PC-3 (cell line): Measurements from ENCODE around the gene MME. TPM values are rescaled to one million over a fixed set of nuclear protein-coding genes. Genes with fewer than 3 reads are reported as not detected.

Experiments used
- ATAC-seq: fragments of 200-7000 bp; cut with Tn5 transposase; 2 replicates; pipeline ENCODE4 v1.9.1; 2020; ENCODE audit warnings: mild to moderate bottlenecking, moderate library complexity
- BruUV-seq: library from RNA; stranded (reverse); fragments of 400-500 nt; replicated peaks from 2 replicates; lab custom pipeline; 2021; lab: Mats Ljungman, UMichigan
- CTCF ChIA-PET: fragments of 300-600 bp; sonication (Branson Sonifier 250); formaldehyde crosslinking; loops from one replicate; lab custom pipeline; 2022; ENCODE audit warnings: antibody characterized with exemption; lab: Charles Lee
- POLR2A ChIA-PET: fragments of 300-600 bp; sonication (Branson Sonifier 250); formaldehyde crosslinking; loops from one replicate; lab custom pipeline; 2022; ENCODE audit warnings: antibody characterized with exemption; ENCODE audit not compliant: unreplicated experiment; lab: Charles Lee
- DNase-seq: peaks from one replicate; pipeline ENCODE4 v3.0.0-alpha.2; 2015
- H2AFZ ChIP-seq: fragments of 300-600 bp; sonication (generic); 2 replicates; pipeline ENCODE4 v1.6.0; 2016; ENCODE audit warnings: antibody characterized with exemption, low read length
- H3F3A ChIP-seq: fragments of 300-600 bp; sonication (generic); one replicate; pipeline ENCODE4 v1.6.0; 2017; ENCODE audit warnings: antibody characterized with exemption, low read length, control low read depth, mild to moderate bottlenecking; ENCODE audit not compliant: unreplicated experiment
- H3K27ac ChIP-seq: fragments of 300-600 bp; sonication (generic); 2 replicates; pipeline ENCODE4 v1.5.1; 2016; ENCODE audit warnings: mild to moderate bottlenecking, low read length
- H3K27me3 ChIP-seq: fragments of 300-600 bp; sonication (generic); 2 replicates; pipeline ENCODE4 v1.6.1; 2016; ENCODE audit warnings: low read length, mixed read lengths
- H3K36me3 ChIP-seq: fragments of 300-600 bp; sonication (generic); 2 replicates; pipeline ENCODE4 v1.6.1; 2016; ENCODE audit warnings: low read depth, mixed run types, low read length, mixed read lengths
- H3K4me1 ChIP-seq: fragments of 300-600 bp; sonication (generic); 2 replicates; pipeline ENCODE4 v1.5.1; 2016; ENCODE audit warnings: low read length; ENCODE audit not compliant: insufficient read depth
- H3K4me2 ChIP-seq: fragments of 300-600 bp; sonication (generic); 2 replicates; pipeline ENCODE4 v1.6.0; 2016; ENCODE audit warnings: low read length
- H3K4me3 ChIP-seq: fragments of 300-600 bp; sonication (generic); 2 replicates; pipeline ENCODE4 v1.5.1; 2016; ENCODE audit warnings: mild to moderate bottlenecking, low read length, mixed read lengths
- H3K79me2 ChIP-seq: fragments of 300-600 bp; sonication (generic); 2 replicates; pipeline ENCODE4 v1.6.1; 2017; ENCODE audit warnings: low read length, mixed read lengths
- H3K9ac ChIP-seq: fragments of 300-600 bp; sonication (generic); 2 replicates; pipeline ENCODE4 v1.6.0; 2016; ENCODE audit warnings: mild to moderate bottlenecking, low read length
- H3K9me2 ChIP-seq: fragments of 300-600 bp; sonication (generic); replicated peaks from 2 replicates; pipeline ENCODE4 v1.6.1; 2016; ENCODE audit warnings: mixed run types, low read length, mixed read lengths
- H3K9me3 ChIP-seq: fragments of 300-600 bp; sonication (generic); 2 replicates; pipeline ENCODE4 v1.6.1; 2016; ENCODE audit warnings: low read length, mixed read lengths
- H4K20me1 ChIP-seq: fragments of 300-600 bp; sonication (generic); 2 replicates; pipeline ENCODE4 v1.6.1; 2016; ENCODE audit warnings: low read length, mixed read lengths
- EZH2 ChIP-seq: fragments of 300-600 bp; sonication (generic); IDR thresholded peaks from one replicate; pipeline ENCODE4 v1.6.1; 2017; ENCODE audit warnings: antibody characterized with exemption, mild to moderate bottlenecking, low read length; ENCODE audit not compliant: unreplicated experiment
- EZH2phosphoT487 ChIP-seq: fragments of 300-600 bp; sonication (generic); IDR thresholded peaks from 2 replicates; pipeline ENCODE4 v1.6.1; 2018; ENCODE audit warnings: mild to moderate bottlenecking, antibody characterized with exemption, low read length, borderline replicate concordance
- intact Hi-C: fragments of 100-400 bp; cut with micrococcal nuclease; formaldehyde crosslinking; loops from 2 replicates; pipeline ENCODE4 v1.9.0; 2023
- total RNA-seq: library from RNA; depleted of rRNA; stranded (reverse); fragments of >200 nt; gene quantifications from 2 replicates; pipeline ENCODE4 v1.2.3, GENCODE V29; 2014
- TF ChIP-seq, protein P1 (sequence below): fragments of 300-600 bp; sonication (generic); conservative IDR thresholded peaks from 2 replicates; pipeline ENCODE4 v1.5.1; 2017; ENCODE audit warnings: antibody characterized with exemption, low read depth, mild to moderate bottlenecking, low read length

Gene MME
- total RNA-seq, 1 experiment from 2014 or later = 1.2 TPM

DNA sequence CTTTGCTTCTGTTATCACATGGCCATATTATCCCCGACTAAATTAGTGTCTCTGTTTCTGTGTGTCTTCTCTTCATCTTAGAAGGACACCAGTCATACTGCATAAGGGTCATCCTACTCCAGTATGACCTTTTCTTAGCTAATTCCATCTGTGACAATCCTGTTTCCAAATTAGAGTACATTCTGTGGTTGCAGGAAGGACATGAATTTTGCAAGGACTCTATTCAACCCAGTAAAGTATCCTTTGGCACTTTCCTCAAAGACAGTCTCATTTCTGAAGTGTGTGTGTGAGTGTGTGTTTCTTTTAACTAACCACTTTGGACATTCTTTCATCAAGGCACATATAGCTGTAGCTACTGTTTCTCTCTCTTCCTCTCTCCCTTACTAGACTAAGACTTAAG is 15.2 kb upstream of the MME start:
- Histone ChIP-seq H3K9me2 (no peaks in the 10 kb centered on the region), H3F3A (no peaks in the 10 kb centered on the region), H3K4me3 (no peak overlapping the region), H3K4me2 (no peak overlapping the region), H2AFZ (no peak overlapping the region), H3K79me2 (no peaks in the 10 kb centered on the region), H4K20me1 (no peaks in the 10 kb centered on the region), H3K27me3 (no peaks in the 10 kb centered on the region), H3K9ac (no peak overlapping the region), H3K27ac (no peak overlapping the region), H3K9me3 (no peaks in the 10 kb centered on the region), H3K36me3 (no peaks in the 10 kb centered on the region), H3K4me1 (no peaks in the 10 kb centered on the region)
- ChIA-PET POLR2A (no interaction called here), CTCF (no interaction called here)
- ATAC-seq = no peak
- no peak for DNase-seq
- intact Hi-C loops = no loop called here
- TF ChIP-seq, protein P1, sequence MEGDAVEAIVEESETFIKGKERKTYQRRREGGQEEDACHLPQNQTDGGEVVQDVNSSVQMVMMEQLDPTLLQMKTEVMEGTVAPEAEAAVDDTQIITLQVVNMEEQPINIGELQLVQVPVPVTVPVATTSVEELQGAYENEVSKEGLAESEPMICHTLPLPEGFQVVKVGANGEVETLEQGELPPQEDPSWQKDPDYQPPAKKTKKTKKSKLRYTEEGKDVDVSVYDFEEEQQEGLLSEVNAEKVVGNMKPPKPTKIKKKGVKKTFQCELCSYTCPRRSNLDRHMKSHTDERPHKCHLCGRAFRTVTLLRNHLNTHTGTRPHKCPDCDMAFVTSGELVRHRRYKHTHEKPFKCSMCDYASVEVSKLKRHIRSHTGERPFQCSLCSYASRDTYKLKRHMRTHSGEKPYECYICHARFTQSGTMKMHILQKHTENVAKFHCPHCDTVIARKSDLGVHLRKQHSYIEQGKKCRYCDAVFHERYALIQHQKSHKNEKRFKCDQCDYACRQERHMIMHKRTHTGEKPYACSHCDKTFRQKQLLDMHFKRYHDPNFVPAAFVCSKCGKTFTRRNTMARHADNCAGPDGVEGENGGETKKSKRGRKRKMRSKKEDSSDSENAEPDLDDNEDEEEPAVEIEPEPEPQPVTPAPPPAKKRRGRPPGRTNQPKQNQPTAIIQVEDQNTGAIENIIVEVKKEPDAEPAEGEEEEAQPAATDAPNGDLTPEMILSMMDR = no peak
- BruUV-seq = no TSS peak

DNA sequence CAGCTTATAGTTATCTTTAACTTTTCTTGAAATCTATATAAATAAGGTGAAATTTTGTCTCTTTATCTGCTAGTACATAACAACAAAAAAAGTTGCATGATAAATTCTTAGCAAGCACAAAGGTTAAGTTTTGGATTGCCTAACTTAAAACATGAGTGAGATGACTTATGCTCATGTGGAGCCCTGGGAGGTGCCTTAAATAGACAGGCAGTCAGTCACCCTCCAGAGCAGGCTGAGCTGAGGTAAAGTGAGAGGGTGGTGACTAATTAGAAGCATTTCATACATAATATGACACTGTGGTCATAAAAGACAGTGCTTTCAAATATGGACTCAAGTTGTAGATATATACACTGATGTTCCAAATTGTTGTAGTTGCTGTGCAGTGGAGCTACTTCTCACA is 14.6 kb upstream of the MME start:
- Histone ChIP-seq H4K20me1 (no peaks in the 10 kb centered on the region), H3K4me3 (no peak overlapping the region), H2AFZ (no peak overlapping the region), H3K4me2 (no peak overlapping the region), H3K9me2 (no peaks in the 10 kb centered on the region), H3F3A (no peaks in the 10 kb centered on the region), H3K36me3 (no peaks in the 10 kb centered on the region), H3K27ac (no peak overlapping the region), H3K79me2 (no peaks in the 10 kb centered on the region), H3K9ac (no peak overlapping the region), H3K4me1 (no peaks in the 10 kb centered on the region), H3K9me3 (no peaks in the 10 kb centered on the region), H3K27me3 (no peaks in the 10 kb centered on the region)
- ChIA-PET CTCF (no interaction called here), POLR2A (no interaction called here)
- ATAC-seq (peak; percentile 56; the same call in 1 of the 2 replicates), DNase-seq (peak; percentile 50)
- TF ChIP-seq, protein P1 = no peak
- no peak for TF ChIP-seq EZH2
- no peak for TF ChIP-seq EZH2phosphoT487
- intact Hi-C loops = no loop called here
- no TSS peak for BruUV-seq

- TF ChIP-seq, protein P1 = no peak
- TF ChIP-seq EZH2 (no peak), EZH2phosphoT487 (no peak)
- H3F3A ChIP-seq = no peaks in the 10 kb centered on the region
- H3K4me3 ChIP-seq = no peak overlapping the region
- no peak overlapping the region for H3K9ac ChIP-seq
- H2AFZ ChIP-seq = no peak overlapping the region
- H3K27me3 ChIP-seq = no peaks in the 10 kb centered on the region
- CTCF ChIA-PET = no interaction called here
- H3K79me2 ChIP-seq = no peaks in the 10 kb centered on the region
- POLR2A ChIA-PET = no interaction called here
- H4K20me1 ChIP-seq = no peaks in the 10 kb centered on the region
- ATAC-seq (no peak), DNase-seq (no peak)
- no peak overlapping the region for H3K4me2 ChIP-seq
- no peak overlapping the region for H3K27ac ChIP-seq
- H3K9me3 ChIP-seq = no peaks in the 10 kb centered on the region
- H3K9me2 ChIP-seq = no peaks in the 10 kb centered on the region
- no TSS peak for BruUV-seq
- H3K36me3 ChIP-seq = no peaks in the 10 kb centered on the region
- intact Hi-C loops = no loop called here
- no peaks in the 10 kb centered on the region for H3K4me1 ChIP-seq
These were observed 10.4 kb upstream of the MME start for GRCh38 chr3:155069729-155070128.
